OCI-LY1 (cell line): ENCODE data around the gene BUB1B.

Source experiments
- H2AFZ ChIP-seq: fragments of 200-600 bp; sonication (generic), shearing (Covaris generic); 2 replicates; pipeline ENCODE4 v1.6.0; 2014; ENCODE audit warnings: antibody characterized with exemption, mild to moderate bottlenecking, low read length
- H3F3A ChIP-seq: fragments of 200-600 bp; sonication (generic), shearing (Covaris generic); 2 replicates; pipeline ENCODE4 v1.6.0; 2014; ENCODE audit warnings: mild to moderate bottlenecking, antibody characterized with exemption, low read length, moderate library complexity; ENCODE audit not compliant: insufficient read depth
- H3K27ac ChIP-seq: fragments of 200-600 bp; sonication (generic); 2 replicates; pipeline ENCODE4 v1.5.1; 2014; ENCODE audit warnings: low read length, mixed run types, mild to moderate bottlenecking, low read depth; ENCODE audit not compliant: poor library complexity, severe bottlenecking
- H3K27me3 ChIP-seq: fragments of 200-600 bp; sonication (generic); 2 replicates; pipeline ENCODE4 v1.6.0; 2014; ENCODE audit warnings: antibody characterized with exemption, mild to moderate bottlenecking, low read length, moderate library complexity; ENCODE audit not compliant: insufficient read depth
- H3K36me3 ChIP-seq: fragments of 200-600 bp; sonication (generic); 2 replicates; pipeline ENCODE4 v1.6.1; 2014; ENCODE audit warnings: mild to moderate bottlenecking, antibody characterized with exemption, low read length, moderate library complexity, mixed read lengths; ENCODE audit not compliant: insufficient read depth
- H3K4me1 ChIP-seq: fragments of 200-600 bp; sonication (generic); 2 replicates; pipeline ENCODE4 v1.5.1; 2014; ENCODE audit warnings: mild to moderate bottlenecking, low read length, moderate library complexity; ENCODE audit not compliant: insufficient read depth, severe bottlenecking
- H3K4me2 ChIP-seq: fragments of 200-600 bp; sonication (generic), shearing (Covaris generic); 2 replicates; pipeline ENCODE4 v1.6.1; 2014; ENCODE audit warnings: low read length
- H3K4me3 ChIP-seq: fragments of 200-600 bp; sonication (generic); 2 replicates; pipeline ENCODE4 v1.5.1; 2014; ENCODE audit warnings: low read length, low read depth, mild to moderate bottlenecking, mixed read lengths; ENCODE audit not compliant: poor library complexity, severe bottlenecking
- H3K79me2 ChIP-seq: fragments of 200-600 bp; shearing (Covaris generic); 2 replicates; pipeline ENCODE4 v1.6.1; 2016; ENCODE audit warnings: mixed run types, low read length, mixed read lengths; ENCODE audit not compliant: insufficient read depth
- H3K9ac ChIP-seq: fragments of 200-600 bp; sonication (generic), shearing (Covaris generic); 2 replicates; pipeline ENCODE4 v1.6.1; 2014; ENCODE audit warnings: mild to moderate bottlenecking, low read length, mixed read lengths
- H3K9me2 ChIP-seq: fragments of 200-600 bp; sonication (generic), shearing (Covaris generic); 2 replicates; pipeline ENCODE4 v1.6.1; 2014; ENCODE audit warnings: low read depth, mild to moderate bottlenecking, low read length, mixed read lengths
- H3K9me3 ChIP-seq: fragments of 200-600 bp; shearing (Covaris generic); 2 replicates; pipeline ENCODE4 v1.6.1; 2014; ENCODE audit warnings: low read length, mixed read lengths
- H4K20me1 ChIP-seq: fragments of 200-600 bp; sonication (generic), shearing (Covaris generic); 2 replicates; pipeline ENCODE4 v1.6.0; 2016; ENCODE audit warnings: mild to moderate bottlenecking, low read length; ENCODE audit not compliant: insufficient read depth
- CTCF ChIP-seq: fragments of 200-600 bp; sonication (generic), shearing (Covaris generic); IDR thresholded peaks from 2 replicates; pipeline ENCODE4 v1.5.1; 2017; ENCODE audit warnings: mild to moderate bottlenecking, antibody characterized with exemption, low read length, moderate library complexity, mixed read lengths
- EZH2 ChIP-seq: fragments of 200-600 bp; sonication (generic), shearing (Covaris generic); IDR thresholded peaks from 2 replicates; pipeline ENCODE4 v1.8.0; 2017; ENCODE audit warnings: borderline replicate concordance, mixed run types, mild to moderate bottlenecking, antibody characterized with exemption, low read length, moderate library complexity, mixed read lengths

BUB1B gene, protein sequence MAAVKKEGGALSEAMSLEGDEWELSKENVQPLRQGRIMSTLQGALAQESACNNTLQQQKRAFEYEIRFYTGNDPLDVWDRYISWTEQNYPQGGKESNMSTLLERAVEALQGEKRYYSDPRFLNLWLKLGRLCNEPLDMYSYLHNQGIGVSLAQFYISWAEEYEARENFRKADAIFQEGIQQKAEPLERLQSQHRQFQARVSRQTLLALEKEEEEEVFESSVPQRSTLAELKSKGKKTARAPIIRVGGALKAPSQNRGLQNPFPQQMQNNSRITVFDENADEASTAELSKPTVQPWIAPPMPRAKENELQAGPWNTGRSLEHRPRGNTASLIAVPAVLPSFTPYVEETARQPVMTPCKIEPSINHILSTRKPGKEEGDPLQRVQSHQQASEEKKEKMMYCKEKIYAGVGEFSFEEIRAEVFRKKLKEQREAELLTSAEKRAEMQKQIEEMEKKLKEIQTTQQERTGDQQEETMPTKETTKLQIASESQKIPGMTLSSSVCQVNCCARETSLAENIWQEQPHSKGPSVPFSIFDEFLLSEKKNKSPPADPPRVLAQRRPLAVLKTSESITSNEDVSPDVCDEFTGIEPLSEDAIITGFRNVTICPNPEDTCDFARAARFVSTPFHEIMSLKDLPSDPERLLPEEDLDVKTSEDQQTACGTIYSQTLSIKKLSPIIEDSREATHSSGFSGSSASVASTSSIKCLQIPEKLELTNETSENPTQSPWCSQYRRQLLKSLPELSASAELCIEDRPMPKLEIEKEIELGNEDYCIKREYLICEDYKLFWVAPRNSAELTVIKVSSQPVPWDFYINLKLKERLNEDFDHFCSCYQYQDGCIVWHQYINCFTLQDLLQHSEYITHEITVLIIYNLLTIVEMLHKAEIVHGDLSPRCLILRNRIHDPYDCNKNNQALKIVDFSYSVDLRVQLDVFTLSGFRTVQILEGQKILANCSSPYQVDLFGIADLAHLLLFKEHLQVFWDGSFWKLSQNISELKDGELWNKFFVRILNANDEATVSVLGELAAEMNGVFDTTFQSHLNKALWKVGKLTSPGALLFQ

DNA sequence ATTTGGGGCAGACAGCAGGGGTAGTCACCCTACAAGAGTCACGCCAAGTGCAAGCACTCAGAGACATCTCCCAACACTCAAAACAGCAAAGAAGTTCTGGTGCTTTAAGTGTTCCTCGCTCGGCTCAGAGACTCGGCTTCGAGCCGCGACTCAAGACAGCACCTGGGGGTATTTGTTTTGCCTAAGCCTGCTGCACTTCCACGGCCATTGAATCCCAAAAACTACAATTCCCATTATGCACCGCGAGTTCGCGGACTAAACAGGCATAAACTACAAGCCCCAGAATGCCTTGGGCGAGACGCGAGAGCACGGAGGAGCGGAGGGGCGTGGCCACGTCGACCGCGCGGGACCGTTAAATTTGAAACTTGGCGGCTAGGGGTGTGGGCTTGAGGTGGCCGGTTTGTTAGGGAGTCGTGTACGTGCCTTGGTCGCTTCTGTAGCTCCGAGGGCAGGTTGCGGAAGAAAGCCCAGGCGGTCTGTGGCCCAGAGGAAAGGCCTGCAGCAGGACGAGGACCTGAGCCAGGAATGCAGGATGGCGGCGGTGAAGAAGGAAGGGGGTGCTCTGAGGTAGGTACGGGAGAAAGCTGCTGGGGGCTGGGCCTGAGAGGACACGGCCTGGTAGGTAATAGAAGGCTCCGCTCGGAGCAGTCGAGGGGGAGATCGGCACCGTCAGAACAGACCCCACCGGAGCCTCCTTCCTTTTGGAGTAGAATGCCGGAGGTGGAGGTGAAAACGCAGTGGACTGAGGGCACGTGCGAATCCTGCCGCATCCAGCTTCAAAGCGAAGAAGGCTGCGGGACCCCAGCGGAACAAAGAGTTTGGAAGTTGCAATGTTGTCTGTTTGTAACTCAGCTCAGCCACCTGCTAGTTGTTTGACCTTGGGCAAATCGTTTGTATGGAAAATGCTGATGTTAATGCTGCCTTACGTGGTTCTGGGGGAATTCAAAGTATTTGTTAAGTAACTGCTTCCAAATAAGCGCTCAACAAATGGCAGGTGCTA, at the start of gene BUB1B:
Gene BUB1B (plus strand): TSS at position 381 of the 1,000 bp plus-strand sequence. CDS start 152 bp downstream, at position 533.
- Histone ChIP-seq H3K4me3 (peak within 1 kb of the TSS; percentile 85), H3F3A (no peaks in the 10 kb centered on the region), H3K4me2 (peak within 1 kb of the TSS; percentile 90), H3K27me3 (no peaks in the 10 kb centered on the region), H3K9me2 (no peaks in the 10 kb centered on the region), H2AFZ (peak within 1 kb of the TSS; percentile 97), H3K4me1 (peaks cover 43% of the 10 kb centered on the region), H3K79me2 (peaks cover 51% of the 10 kb centered on the region), H3K27ac (peak within 1 kb of the TSS; percentile 74), H3K9me3 (no peaks in the 10 kb centered on the region), H4K20me1 (no peaks in the 10 kb centered on the region), H3K36me3 (peaks cover 45% of the 10 kb centered on the region), H3K9ac (peak within 1 kb of the TSS; percentile 98)
- TF ChIP-seq CTCF (no peak), EZH2 (no peak)

DNA sequence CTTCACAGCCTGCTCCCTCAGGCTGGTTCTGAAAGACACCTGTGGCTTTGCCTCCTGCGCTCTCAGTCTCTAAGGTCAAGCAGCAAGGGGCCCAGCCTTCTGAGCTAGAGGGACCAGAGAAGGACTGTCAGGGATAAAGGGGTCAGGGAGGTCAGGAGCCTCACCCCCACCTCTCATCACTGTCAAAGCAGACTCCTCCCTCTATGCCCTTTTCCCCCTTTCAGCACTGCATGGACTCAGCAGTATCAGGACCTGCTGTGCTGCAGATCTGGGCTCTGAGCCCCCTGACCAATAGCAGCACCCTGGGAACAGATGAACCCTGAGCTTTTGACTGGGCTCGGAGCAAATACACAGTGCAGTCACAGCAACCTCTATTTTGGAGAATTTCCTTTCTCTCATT, 49.0 kb upstream of the BUB1B start:
- H3K4me2 ChIP-seq = no peak overlapping the region
- H3K9me3 ChIP-seq = no peaks in the 10 kb centered on the region
- no peaks in the 10 kb centered on the region for H3K79me2 ChIP-seq
- TF ChIP-seq EZH2 = no peak
- no peak for TF ChIP-seq CTCF
- H3K4me1 ChIP-seq = peaks cover 48% of the 10 kb centered on the region
- no peak overlapping the region for H3K9ac ChIP-seq
- H2AFZ ChIP-seq = no peak overlapping the region
- no peaks in the 10 kb centered on the region for H3K36me3 ChIP-seq
- no peak overlapping the region for H3K4me3 ChIP-seq
- H3F3A ChIP-seq = no peaks in the 10 kb centered on the region
- H3K9me2 ChIP-seq = no peaks in the 10 kb centered on the region
- no peak overlapping the region for H3K27ac ChIP-seq
- H4K20me1 ChIP-seq = no peaks in the 10 kb centered on the region
- no peaks in the 10 kb centered on the region for H3K27me3 ChIP-seq

GRCh38 chr15:40112789-40113188, 48.1 kb upstream of the BUB1B start:
- Histone ChIP-seq H3K4me3 (no peak overlapping the region), H3K4me1 (peaks cover 39% of the 10 kb centered on the region), H3K9ac (no peak overlapping the region), H3K9me3 (no peaks in the 10 kb centered on the region), H3K79me2 (no peaks in the 10 kb centered on the region), H3F3A (no peaks in the 10 kb centered on the region), H3K27ac (no peak overlapping the region), H3K9me2 (no peaks in the 10 kb centered on the region), H3K36me3 (no peaks in the 10 kb centered on the region), H3K27me3 (no peaks in the 10 kb centered on the region), H3K4me2 (no peak overlapping the region), H4K20me1 (no peaks in the 10 kb centered on the region), H2AFZ (no peak overlapping the region)
- TF ChIP-seq EZH2 = no peak
- TF ChIP-seq CTCF = no peak
